IMR-90 (cell line): Measurements from ENCODE around the gene MASP2. TPM values are rescaled to one million over a fixed set of nuclear protein-coding genes. Genes with fewer than 3 reads are reported as not detected.

Experiments
- ATAC-seq: fragments of 200-7000 bp; cut with Tn5 transposase; 2 replicates; pipeline ENCODE4 v1.9.1; 2020; ENCODE audit warnings: low read depth, mild to moderate bottlenecking, moderate library complexity
- BruUV-seq: library from RNA; stranded (reverse); fragments of 400-500 nt; replicated peaks from 2 replicates; lab custom pipeline; 2021; lab: Mats Ljungman, UMichigan
- CTCF ChIA-PET: fragments of 300-600 bp; formaldehyde crosslinking; extraction: SDS; loops from one replicate; lab custom pipeline; 2021; ENCODE audit warnings: antibody characterized with exemption; lab: Yijun Ruan, JAX
- POLR2A ChIA-PET: fragments of 300-600 bp; sonication (Branson Sonifier 250); formaldehyde crosslinking; loops from one replicate; lab custom pipeline; 2022; ENCODE audit warnings: antibody characterized with exemption; ENCODE audit not compliant: unreplicated experiment; lab: Charles Lee
- DNase-seq: peaks from one replicate; pipeline ENCODE4 v3.0.0; 2013
- H2AFZ ChIP-seq: replicated peaks from 2 replicates; pipeline ENCODE3; 2013; ENCODE audit warnings: low read length, mild to moderate bottlenecking; ENCODE audit not compliant: poor library complexity
- H2AK5ac ChIP-seq: 2 replicates; pipeline ENCODE4 v1.6.1; 2013; ENCODE audit warnings: low read depth, low read length, inconsistent platforms
- H2AK9ac ChIP-seq: replicated peaks from 2 replicates; pipeline ENCODE3; 2013; ENCODE audit warnings: mild to moderate bottlenecking, low read depth, low read length, moderate library complexity; ENCODE audit not compliant: poor library complexity
- H2BK120ac ChIP-seq: 2 replicates; pipeline ENCODE4 v1.6.1; 2013; ENCODE audit warnings: low read depth, low read length, inconsistent platforms
- H2BK15ac ChIP-seq: 3 replicates; pipeline ENCODE4 v1.6.1; 2013; ENCODE audit warnings: low read depth, low read length, inconsistent platforms
- H2BK20ac ChIP-seq: 2 replicates; pipeline ENCODE4 v1.6.1; 2013; ENCODE audit warnings: low read depth, mild to moderate bottlenecking, inconsistent platforms, low read length, moderate library complexity
- H2BK5ac ChIP-seq: 2 replicates; pipeline ENCODE4 v1.6.1; 2013; ENCODE audit warnings: mild to moderate bottlenecking, low read depth, low read length, inconsistent platforms; ENCODE audit not compliant: poor library complexity, severe bottlenecking
- H3K14ac ChIP-seq: replicated peaks from 2 replicates; pipeline ENCODE4 v1.6.1; 2013; ENCODE audit warnings: low read depth, low read length, inconsistent platforms
- H3K18ac ChIP-seq: 2 replicates; pipeline ENCODE4 v1.6.1; 2013; ENCODE audit warnings: low read depth, low read length, control low read depth
- H3K23ac ChIP-seq: 2 replicates; pipeline ENCODE4 v1.6.1; 2013; ENCODE audit warnings: low read depth, low read length, inconsistent platforms
- H3K27ac ChIP-seq: 2 replicates; pipeline ENCODE4 v1.5.1; 2013; ENCODE audit warnings: mild to moderate bottlenecking, control low read depth, low read length; ENCODE audit not compliant: insufficient read depth
- H3K27me3 ChIP-seq: 2 replicates; pipeline ENCODE4 v1.6.1; 2013; ENCODE audit warnings: low read length; ENCODE audit not compliant: control insufficient read depth, insufficient read depth
- H3K36me3 ChIP-seq: 2 replicates; pipeline ENCODE4 v1.6.1; 2013; ENCODE audit warnings: low read length, mixed read lengths; ENCODE audit not compliant: control insufficient read depth, insufficient read depth
- H3K4ac ChIP-seq: 2 replicates; pipeline ENCODE4 v1.6.1; 2013; ENCODE audit warnings: low read depth, low read length, inconsistent platforms
- H3K4me1 ChIP-seq: 2 replicates; pipeline ENCODE4 v1.6.1; 2013; ENCODE audit warnings: low read length, mixed read lengths; ENCODE audit not compliant: control insufficient read depth, insufficient read depth
- H3K4me2 ChIP-seq: 2 replicates; pipeline ENCODE4 v1.6.1; 2013; ENCODE audit warnings: low read depth, mild to moderate bottlenecking, control low read depth, low read length, moderate library complexity
- H3K4me3 ChIP-seq: 2 replicates; pipeline ENCODE4 v1.5.1; 2013; ENCODE audit warnings: low read depth, mild to moderate bottlenecking, control low read depth, low read length, moderate library complexity; ENCODE audit not compliant: insufficient read depth
- H3K56ac ChIP-seq: 2 replicates; pipeline ENCODE4 v1.6.1; 2013; ENCODE audit warnings: low read length, inconsistent platforms; ENCODE audit not compliant: insufficient read depth; ENCODE audit errors: extremely low read depth
- H3K79me1 ChIP-seq, 2 experiments: 2 replicates each; pipeline ENCODE4 v1.6.1; 2013; ENCODE audit warnings: low read length in 2 of 2, inconsistent platforms in 1 of 2, low read depth in 1 of 2
- H3K9ac ChIP-seq: 2 replicates; pipeline ENCODE4 v1.6.1; 2013; ENCODE audit warnings: low read depth, low read length, control low read depth
- H3K9me1 ChIP-seq: 2 replicates; pipeline ENCODE4 v1.6.1; 2013; ENCODE audit warnings: low read length, inconsistent platforms; ENCODE audit not compliant: insufficient read depth
- H3K9me3 ChIP-seq: 2 replicates; pipeline ENCODE4 v1.6.1; 2013; ENCODE audit warnings: low read length; ENCODE audit not compliant: control insufficient read depth, insufficient read depth
- H4K20me1 ChIP-seq: 2 replicates; pipeline ENCODE4 v1.6.1; 2013; ENCODE audit warnings: low read length, inconsistent platforms; ENCODE audit not compliant: insufficient read depth
- H4K5ac ChIP-seq: 2 replicates; pipeline ENCODE4 v1.6.1; 2013; ENCODE audit warnings: mild to moderate bottlenecking, low read depth, low read length, control low read depth
- H4K8ac ChIP-seq, 2 experiments: 2 replicates each; pipeline ENCODE4 v1.6.1; 2013; ENCODE audit warnings: low read depth in 2 of 2, low read length in 2 of 2, control low read depth in 1 of 2, inconsistent platforms in 1 of 2
- H4K91ac ChIP-seq: 2 replicates; pipeline ENCODE4 v1.6.1; 2013; ENCODE audit warnings: low read depth, low read length, inconsistent platforms; ENCODE audit not compliant: insufficient read depth
- BHLHE40 ChIP-seq: fragments of 150-350 bp; IDR thresholded peaks from 2 replicates; pipeline ENCODE4 v1.6.1; 2016; ENCODE audit warnings: mild to moderate bottlenecking, low read depth, low read length
- CHD1 ChIP-seq: IDR thresholded peaks from 2 replicates; pipeline ENCODE4 v1.6.1; 2012; ENCODE audit warnings: low read depth, low read length, improper control_type of control experiment
- ELK1 ChIP-seq: fragments of 150-350 bp; IDR thresholded peaks from 2 replicates; pipeline ENCODE4 v1.6.1; 2016; ENCODE audit warnings: low read depth, mild to moderate bottlenecking, low read length, moderate library complexity, borderline replicate concordance
- FOS ChIP-seq: fragments of 150-350 bp; IDR thresholded peaks from 2 replicates; pipeline ENCODE4 v1.6.1; 2016; ENCODE audit warnings: low read depth, low read length
- MAFK ChIP-seq: IDR thresholded peaks from 2 replicates; pipeline ENCODE4 v1.6.1; 2012; ENCODE audit warnings: low read depth, low read length, improper control_type of control experiment
- MAZ ChIP-seq: IDR thresholded peaks from 2 replicates; pipeline ENCODE4 v1.6.1; 2012; ENCODE audit warnings: low read depth, mild to moderate bottlenecking, low read length, improper control_type of control experiment, moderate library complexity, borderline replicate concordance
- NFE2L2 ChIP-seq: fragments of 150-350 bp; IDR thresholded peaks from 2 replicates; pipeline ENCODE4 v1.6.1; 2016; ENCODE audit warnings: low read depth, mild to moderate bottlenecking, low read length
- POLR2A ChIP-seq: IDR thresholded peaks from 2 replicates; pipeline ENCODE4 v1.6.1; 2012; ENCODE audit warnings: mild to moderate bottlenecking, low read depth, low read length
- RAD21 ChIP-seq: IDR thresholded peaks from 2 replicates; pipeline ENCODE4 v1.6.1; 2012; ENCODE audit warnings: low read length, improper control_type of control experiment
- RFX5 ChIP-seq: IDR thresholded peaks from 2 replicates; pipeline ENCODE4 v1.8.0; 2012; ENCODE audit warnings: low read depth, mild to moderate bottlenecking, low read length, moderate library complexity
- SMC3 ChIP-seq: fragments of 150-350 bp; IDR thresholded peaks from 2 replicates; pipeline ENCODE4 v1.6.1; 2016; ENCODE audit warnings: low read depth, mild to moderate bottlenecking, antibody characterized with exemption, low read length, moderate library complexity
- USF2 ChIP-seq: fragments of 150-350 bp; IDR thresholded peaks from 2 replicates; pipeline ENCODE4 v1.6.1; 2017; ENCODE audit warnings: mild to moderate bottlenecking, antibody characterized with exemption, low read length, low read depth
- WGBS, 2 experiments: methylation state at CpG; one replicate each; pipeline versions ENCODE4 v1.1.5 to v1.1.7; 2013; ENCODE audit warnings: missing lambda C conversion rate in 2 of 2; ENCODE audit not compliant: insufficient read length in 1 of 2; ENCODE audit errors: extremely low coverage in 2 of 2; 5-methylcytosine and 5-hydroxymethylcytosine counted together
- dilution Hi-C: fragments of 300-500 bp; cut with HindIII; formaldehyde crosslinking; loops from one replicate; pipeline ENCODE4 v1.14.3; 2018; ENCODE audit warnings: low sequenced_read_pairs; ENCODE audit not compliant: unreplicated experiment
- in situ Hi-C: fragments of 300-500 bp; cut with MboI; formaldehyde crosslinking; loops from 3 replicates; pipeline ENCODE4 v1.14.3; 2019; ENCODE audit warnings: low sequenced_read_pairs, inconsistent platforms, mixed read lengths
- intact Hi-C: fragments of 100-400 bp; cut with micrococcal nuclease; formaldehyde crosslinking; loops from 2 replicates; pipeline ENCODE4 v1.10.0; 2022
- polyA plus RNA-seq, 3 experiments: library from polyadenylated mRNA; depleted of rRNA; stranded (reverse); fragments of >200 nt; gene quantifications; 2 replicates each; pipeline ENCODE4 v1.2.3, GENCODE V29; 2012; ENCODE audit warnings: low replicate concordance in 1 of 3
- total RNA-seq: library from RNA; depleted of rRNA; stranded (reverse); fragments of >200 nt; gene quantifications from 2 replicates; pipeline ENCODE4 v1.2.3, GENCODE V29; 2012

Gene MASP2
- total and polyA plus RNA-seq, 2 of the 4 experiments (the other 2 are of a cell fraction): 0.03 TPM; not detected in 1

DNA sequence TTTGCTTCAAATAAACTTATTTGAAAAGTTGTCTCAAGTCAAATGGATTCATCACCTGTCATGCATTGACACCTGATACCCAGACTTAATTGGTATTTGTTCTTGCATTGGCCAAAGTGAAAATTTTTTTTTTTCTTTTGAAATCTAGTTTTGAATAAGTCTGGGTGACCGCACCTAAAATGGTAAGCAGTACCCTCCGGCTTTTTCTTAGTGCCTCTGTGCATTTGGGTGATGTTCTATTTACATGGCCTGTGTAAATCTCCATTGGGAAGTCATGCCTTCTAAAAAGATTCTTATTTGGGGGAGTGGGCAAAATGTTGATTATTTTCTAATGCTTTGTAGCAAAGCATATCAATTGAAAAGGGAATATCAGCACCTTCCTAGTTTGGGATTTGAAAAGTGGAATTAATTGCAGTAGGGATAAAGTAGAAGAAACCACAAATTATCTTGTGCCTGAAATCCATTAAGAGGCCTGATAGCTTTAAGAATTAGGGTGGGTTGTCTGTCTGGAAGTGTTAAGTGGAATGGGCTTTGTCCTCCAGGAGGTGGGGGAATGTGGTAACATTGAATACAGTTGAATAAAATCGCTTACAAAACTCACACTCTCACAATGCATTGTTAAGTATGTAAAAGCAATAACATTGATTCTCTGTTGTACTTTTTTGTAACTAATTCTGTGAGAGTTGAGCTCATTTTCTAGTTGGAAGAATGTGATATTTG lies 22.7 kb downstream of the MASP2 start:
- H2BK120ac ChIP-seq: no peak overlapping the region
- H3K4me3 ChIP-seq: no peak overlapping the region
- H3K9me1 ChIP-seq: no peaks in the 10 kb centered on the region
- H3K14ac ChIP-seq: no peak overlapping the region
- no peak for ATAC-seq
- H3K56ac ChIP-seq: no peak overlapping the region
- peaks cover 22% of the 10 kb centered on the region for H4K20me1 ChIP-seq
- H3K9me3 ChIP-seq: no peaks in the 10 kb centered on the region
- DNase-seq: no peak
- no peak overlapping the region for H2AK9ac ChIP-seq
- no peaks in the 10 kb centered on the region for H3K4me1 ChIP-seq
- ChIA-PET POLR2A (no interaction called here), CTCF (no interaction called here)
- no peak overlapping the region for H4K91ac ChIP-seq
- H3K4ac ChIP-seq: no peak overlapping the region
- no peak overlapping the region for H3K23ac ChIP-seq
- dilution Hi-C loops (no loop called here), intact Hi-C loops (no loop called here), in situ Hi-C loops (no loop called here)
- no peak overlapping the region for H3K27ac ChIP-seq
- H2BK20ac ChIP-seq: no peak overlapping the region
- H3K36me3 ChIP-seq: peaks cover 51% of the 10 kb centered on the region
- BruUV-seq: no TSS peak
- no peak overlapping the region for H4K5ac ChIP-seq
- H4K8ac ChIP-seq: no peak overlapping the region
- H3K18ac ChIP-seq: no peak overlapping the region
- no peak overlapping the region for H3K4me2 ChIP-seq
- no peak overlapping the region for H2AFZ ChIP-seq
- no peaks in the 10 kb centered on the region for H3K27me3 ChIP-seq
- no CpG with 5 or more reads among the region's 3 CpGs for WGBS, 2 experiments
- TF ChIP-seq POLR2A (no peak), SMC3 (no peak), BHLHE40 (no peak), RAD21 (no peak), RFX5 (no peak), NFE2L2 (no peak), MAFK (no peak), MAZ (no peak), ELK1 (no peak), FOS (no peak), CHD1 (no peak), USF2 (no peak)
- no peak overlapping the region for H2BK15ac ChIP-seq
- no peak overlapping the region for H3K9ac ChIP-seq
- no peak overlapping the region for H2BK5ac ChIP-seq
- H2AK5ac ChIP-seq: no peak overlapping the region
- H3K79me1 ChIP-seq: peaks cover 16 to 18% of the 10 kb centered on the region in 2 experiments
